NCI-H1092 (cell line): ENCODE measurements around the gene ARL6IP5.

Experiments used
- DNase-seq: peaks from one replicate; lab custom pipeline; 2025; lab: John Stamatoyannopoulos, UW

The ARL6IP5 gene, protein sequence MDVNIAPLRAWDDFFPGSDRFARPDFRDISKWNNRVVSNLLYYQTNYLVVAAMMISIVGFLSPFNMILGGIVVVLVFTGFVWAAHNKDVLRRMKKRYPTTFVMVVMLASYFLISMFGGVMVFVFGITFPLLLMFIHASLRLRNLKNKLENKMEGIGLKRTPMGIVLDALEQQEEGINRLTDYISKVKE

GRCh38 chr3:69084326-69085167, at the start of gene ARL6IP5:
TSS of gene ARL6IP5 (plus strand) at chr3:69084937. CDS start at chr3:69085048, 111 bp downstream.
- DNase-seq, result peak; percentile 56

DNA sequence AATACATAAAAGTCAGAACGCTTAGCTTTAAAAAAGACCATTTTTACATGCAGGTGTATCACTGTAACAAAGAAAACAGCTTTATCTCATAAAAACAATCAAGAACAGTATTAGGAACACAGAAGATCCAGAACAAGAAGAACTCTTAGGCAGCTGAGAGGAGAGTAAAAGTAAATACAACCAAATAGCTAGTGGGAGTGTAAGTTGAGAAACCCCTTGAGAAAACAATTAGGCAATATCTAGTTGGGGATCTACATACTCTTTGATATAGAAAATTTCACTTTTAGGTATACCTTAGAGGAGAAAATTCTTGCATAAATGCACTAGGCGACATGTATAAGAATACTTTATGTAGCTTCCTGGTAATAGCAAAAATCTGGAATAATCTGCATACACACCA, 40.1 kb upstream of the ARL6IP5 start:
- DNase-seq, result no peak

DNA sequence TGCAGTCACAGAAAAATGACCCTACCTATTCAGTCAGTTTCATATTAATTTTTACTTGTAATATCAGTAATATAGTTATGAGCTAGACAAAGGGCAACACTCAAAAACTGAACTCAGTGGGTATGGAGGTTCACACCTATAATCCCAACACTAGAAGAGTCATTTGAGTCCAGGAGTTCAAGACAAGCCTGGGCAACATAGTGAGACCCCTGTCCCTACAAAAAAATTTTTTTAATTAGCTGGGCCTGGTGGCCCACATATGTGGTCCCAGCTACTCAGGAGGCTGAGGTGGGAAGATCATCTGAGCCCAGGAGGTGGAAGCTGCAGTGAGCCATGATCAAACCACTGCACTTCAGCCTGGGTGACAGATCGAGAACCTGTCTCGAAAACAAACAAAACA, 35.7 kb upstream of the ARL6IP5 start:
- no peak for DNase-seq

GRCh38 chr3:69051756-69052471, 32.8 kb upstream of the ARL6IP5 start, which contains the start of gene TMF1:
TSS of gene TMF1 (minus strand) at chr3:69052333. CDS start at chr3:69052086, 247 bp downstream.
- DNase-seq, result no peak

DNA sequence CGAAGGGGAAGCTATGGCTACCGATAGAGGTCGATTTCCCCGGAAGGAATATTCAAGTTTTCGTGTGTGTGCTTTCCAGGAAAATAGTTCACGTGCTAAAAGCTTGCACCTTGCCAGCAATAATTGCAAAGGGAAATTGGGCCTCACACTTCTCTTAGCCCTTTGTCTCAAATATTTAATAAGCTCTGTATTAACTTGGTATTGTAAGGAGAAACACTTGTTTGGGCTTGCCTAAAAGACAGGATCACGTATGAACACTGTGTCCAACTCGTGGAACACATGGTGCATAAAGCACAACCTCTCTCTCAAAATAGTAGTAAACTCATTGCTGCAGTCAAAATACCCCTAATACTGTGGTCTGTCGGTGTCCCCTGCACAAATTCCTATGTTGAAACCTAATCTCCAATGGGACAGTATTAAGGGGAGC, 32.3 kb upstream of the ARL6IP5 start:
- DNase-seq, result no peak

GRCh38 chr3:69058180-69058946, 26.4 kb upstream of the ARL6IP5 start:
- DNase-seq, result no peak

GRCh38 chr3:69058947-69059224, 25.9 kb upstream of the ARL6IP5 start:
- no peak for DNase-seq

DNA sequence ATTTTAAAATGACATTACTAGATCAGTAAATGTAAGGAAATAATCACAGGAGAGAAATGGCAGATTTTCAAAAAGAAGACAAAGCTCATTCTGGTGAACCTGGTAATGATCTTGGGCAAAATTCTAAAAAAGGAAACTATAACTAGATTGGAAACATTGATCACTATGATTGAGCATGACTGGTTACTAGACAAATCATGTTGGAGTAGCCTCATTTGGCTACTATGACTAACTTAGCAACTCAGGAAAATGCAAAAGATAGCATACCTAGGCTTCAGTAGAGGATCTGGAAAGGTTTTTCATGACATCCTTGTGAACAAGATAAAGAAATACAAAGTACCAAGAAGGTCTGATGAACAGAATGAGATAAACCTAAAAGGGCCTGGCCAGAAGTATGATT, 25.0 kb upstream of the ARL6IP5 start:
- no peak for DNase-seq

GRCh38 chr3:69063636-69064035, 21.1 kb upstream of the ARL6IP5 start:
- DNase-seq, result no peak

DNA sequence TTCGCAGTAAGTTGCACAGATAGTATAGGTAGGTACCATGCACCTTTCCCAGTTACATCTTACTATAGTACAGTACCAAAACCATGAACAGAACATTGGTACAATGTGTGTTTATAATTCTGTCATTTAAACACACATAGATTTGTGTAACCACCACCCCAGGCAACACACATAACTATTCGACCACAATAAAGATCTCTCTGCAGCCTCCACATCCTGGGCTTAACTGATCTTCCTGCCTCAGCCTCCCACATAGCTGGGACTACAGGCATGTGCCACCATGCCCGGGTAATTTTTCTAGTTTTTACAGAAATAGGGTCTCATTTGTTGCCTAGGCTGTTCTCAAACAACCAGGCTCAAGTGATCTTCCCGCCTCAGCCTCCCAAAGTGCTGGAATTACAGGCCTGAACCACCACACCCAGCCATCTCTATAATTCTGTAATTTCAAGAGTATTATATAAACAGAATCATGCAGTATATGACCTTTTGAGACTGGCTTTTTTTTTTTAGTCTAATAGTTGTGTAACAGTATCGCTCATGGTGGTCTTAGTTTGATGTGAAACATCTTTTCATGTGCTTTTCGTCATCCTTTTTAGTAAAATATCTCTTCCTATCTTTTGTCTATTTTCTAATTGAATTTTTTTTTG, 19.3 kb upstream of the ARL6IP5 start:
- no peak for DNase-seq

DNA sequence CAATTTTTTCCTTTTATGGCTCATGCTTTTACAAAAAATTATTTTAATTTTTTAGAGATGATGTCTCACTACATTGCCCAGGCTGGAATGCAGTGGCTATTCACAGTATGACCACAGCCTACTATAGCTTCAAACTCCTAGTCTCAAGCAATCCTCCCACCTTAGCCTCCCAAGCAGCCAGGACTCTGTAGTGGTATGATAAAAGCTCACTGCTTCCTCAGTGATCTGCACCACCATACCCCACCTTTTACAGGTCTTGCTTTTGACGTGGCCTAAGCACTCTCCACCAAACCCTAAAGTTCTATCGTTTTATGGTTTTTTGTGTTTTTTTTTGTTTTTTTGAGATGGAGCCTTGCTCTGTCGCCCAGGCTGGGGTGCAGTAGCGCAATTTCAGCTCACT, 18.6 kb upstream of the ARL6IP5 start:
- DNase-seq, result no peak

DNA sequence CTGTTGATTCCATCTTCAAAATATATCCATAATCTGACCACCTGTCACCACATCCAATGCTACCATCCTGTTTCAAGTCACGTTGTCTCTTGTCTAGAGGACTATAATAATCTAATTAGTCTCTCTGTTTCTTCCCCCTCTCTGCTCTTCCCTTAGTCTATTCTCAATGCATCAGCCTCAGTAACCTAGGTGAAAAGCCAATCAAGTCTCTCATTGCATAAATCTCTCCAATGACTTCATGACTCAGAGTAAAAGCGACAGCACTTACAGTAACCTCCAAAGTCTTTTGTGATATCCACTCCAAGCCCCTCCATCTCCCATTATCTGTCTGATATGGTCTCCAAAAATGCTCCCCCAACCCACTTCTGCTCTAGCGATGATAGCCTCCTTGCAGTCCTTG, 11.8 kb upstream of the ARL6IP5 start:
- DNase-seq, result no peak

GRCh38 chr3:69079269-69080159, 5.2 kb upstream of the ARL6IP5 start:
- no peak for DNase-seq

DNA sequence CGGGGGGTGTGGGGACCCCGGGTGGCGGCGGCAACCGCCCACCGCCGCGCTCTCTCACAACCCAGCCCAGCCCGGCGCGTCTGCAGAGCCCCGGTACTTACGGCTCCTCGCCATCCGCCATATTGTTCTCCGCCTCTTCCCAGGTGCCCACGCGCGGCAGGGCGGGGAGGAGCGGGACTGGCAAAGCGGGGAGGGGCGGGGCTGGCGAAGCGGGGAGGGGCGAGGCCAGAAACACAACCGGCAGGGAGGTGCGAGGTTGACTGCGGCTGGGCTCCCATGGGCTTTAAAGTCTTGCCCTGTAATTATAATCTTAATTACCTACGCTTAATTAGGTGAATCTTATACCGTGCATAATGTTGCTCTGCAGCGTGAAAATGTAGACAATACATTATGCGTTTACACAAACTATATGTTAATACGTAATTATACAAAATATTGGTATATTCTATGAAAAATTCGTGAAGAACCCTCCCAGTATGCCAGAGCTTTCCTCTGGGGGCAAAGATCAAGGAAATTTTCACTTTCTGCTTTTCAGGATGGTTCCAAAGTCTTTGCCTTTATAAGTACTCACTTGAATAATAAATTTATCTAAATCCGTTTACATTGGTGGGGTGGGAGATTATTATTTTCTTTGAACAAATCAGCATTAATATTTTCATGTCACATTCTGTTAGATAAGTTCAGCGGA, 4.4 kb upstream of the ARL6IP5 start, which contains the start of gene UBA3:
Gene UBA3, minus strand, starts transcription at position 133 of the 688 bp plus-strand sequence. Its CDS starts 12 bp downstream, at position 121.
- peak; percentile 74 for DNase-seq

- no peak for DNase-seq
Observed at GRCh38 chr3:69081583-69082262, 3.0 kb upstream of the ARL6IP5 start.

DNA sequence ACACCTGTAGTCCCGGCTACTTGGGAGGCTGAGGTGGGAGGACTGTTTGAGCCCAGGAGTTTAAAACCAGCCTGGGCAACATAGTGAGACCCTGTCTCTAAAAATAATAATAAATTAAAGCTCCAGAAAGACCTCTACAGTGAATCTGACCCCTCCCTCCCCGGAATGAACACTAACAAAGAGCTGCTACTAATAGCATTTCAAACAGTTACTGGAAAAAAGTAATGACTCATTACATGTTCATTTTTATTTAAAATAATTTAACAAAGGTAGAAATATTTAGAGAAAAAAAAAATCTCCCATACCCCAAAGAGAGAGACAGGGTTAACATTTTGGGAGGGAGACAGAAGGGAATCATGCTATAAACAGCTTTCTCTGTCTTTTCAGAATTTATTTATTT, 2.4 kb upstream of the ARL6IP5 start:
- no peak for DNase-seq

GRCh38 chr3:69082805-69083204, 1.9 kb upstream of the ARL6IP5 start:
- DNase-seq, result no peak

- DNase-seq, result no peak
Observed at GRCh38 chr3:69085168-69085832, 563 bp downstream of the ARL6IP5 start.
